ENCODE data around the gene TEX29. TPM values are rescaled to one million over a fixed set of nuclear protein-coding genes. Genes with fewer than 3 reads are reported as not detected.

The TEX29 gene
- total RNA-seq, 1 experiment from 2014 or later: not detected

GRCh38 chr13:111287201-111287600, 33.2 kb upstream of the TEX29 start:
- Mint-ChIP-seq H3K36me3 (ENCODE audit: insufficient read depth, unreplicated experiment) (peaks cover 67% of the 10 kb centered on the region), H3K27ac (ENCODE audit: unreplicated experiment) (no peak overlapping the region)
- TF ChIP-seq CTCF (IDR thresholded peaks at IDR 0.05; ENCODE audit: insufficient read depth in 1 of 2, low read depth in 1 of 2, low read length in 1 of 2, severe bottlenecking in 1 of 2, unreplicated experiment in 1 of 2): no peak

GRCh38 chr13:111288276-111288675, 32.2 kb upstream of the TEX29 start:
- no peak for TF ChIP-seq CTCF (IDR thresholded peaks at IDR 0.05; ENCODE audit: insufficient read depth in 1 of 2, low read depth in 1 of 2, low read length in 1 of 2, severe bottlenecking in 1 of 2, unreplicated experiment in 1 of 2)
- no peak for DNase-seq
- BruUV-seq (replicated peaks): no TSS peak
- H3K4me3 Mint-ChIP-seq (ENCODE audit: unreplicated experiment): no peak overlapping the region
- peaks cover 64% of the 10 kb centered on the region for H3K36me3 Mint-ChIP-seq (ENCODE audit: insufficient read depth, unreplicated experiment)
- no peaks in the 10 kb centered on the region for H3K27me3 Mint-ChIP-seq (ENCODE audit: insufficient read depth, unreplicated experiment)
- no peaks in the 10 kb centered on the region for H3K4me1 Mint-ChIP-seq (ENCODE audit: low read depth, unreplicated experiment)
- H3K9me3 Mint-ChIP-seq (ENCODE audit: unreplicated experiment): no peaks in the 10 kb centered on the region
- intact Hi-C loops (cut with micrococcal nuclease; ENCODE audit: unreplicated experiment): no loop called here
- ChIA-PET CTCF (no interaction called here), POLR2A (no interaction called here)
- Histone ChIP-seq H3K36me3 (ENCODE audit: control insufficient read depth, insufficient read depth, low read length) (peaks cover 4% of the 10 kb centered on the region), H3K4me3 (ENCODE audit: low read depth, low read length) (no peak overlapping the region), H3K4me1 (no peaks in the 10 kb centered on the region), H3K9me3 (no peaks in the 10 kb centered on the region), H3K27me3 (replicated peaks; ENCODE audit: control insufficient read depth, insufficient read depth, low read length) (no peaks in the 10 kb centered on the region)
- H3K27ac Mint-ChIP-seq (ENCODE audit: unreplicated experiment): no peak overlapping the region

More at GRCh38 chr13:111287201-111287600, 33.2 kb upstream of the TEX29 start:
- Mint-ChIP-seq H3K4me3 (ENCODE audit: unreplicated experiment) (no peak overlapping the region), H3K9me3 (ENCODE audit: unreplicated experiment) (no peaks in the 10 kb centered on the region), H3K4me1 (ENCODE audit: low read depth, unreplicated experiment) (no peaks in the 10 kb centered on the region), H3K27me3 (ENCODE audit: insufficient read depth, unreplicated experiment) (no peaks in the 10 kb centered on the region)
- Histone ChIP-seq H3K36me3 (ENCODE audit: control insufficient read depth, insufficient read depth, low read length) (peaks cover 2% of the 10 kb centered on the region), H3K4me1 (no peaks in the 10 kb centered on the region), H3K9me3 (no peaks in the 10 kb centered on the region), H3K27me3 (replicated peaks; ENCODE audit: control insufficient read depth, insufficient read depth, low read length) (no peaks in the 10 kb centered on the region), H3K4me3 (ENCODE audit: low read depth, low read length) (no peak overlapping the region)
- intact Hi-C loops (cut with micrococcal nuclease; ENCODE audit: unreplicated experiment): no loop called here
- DNase-seq: no peak
- POLR2A ChIA-PET: no interaction called here
- CTCF ChIA-PET: interaction anchor here (0.5 kb wide), 1 partner anchor 63 kb away, joined by 3 read pairs; no protein-coding TSS in a partner anchor
- BruUV-seq (replicated peaks): no TSS peak

GRCh38 chr13:111289251-111289650, 31.2 kb upstream of the TEX29 start:
- Histone ChIP-seq H3K36me3 (ENCODE audit: control insufficient read depth, insufficient read depth, low read length) (peaks cover 4% of the 10 kb centered on the region), H3K9me3 (no peaks in the 10 kb centered on the region), H3K4me1 (no peaks in the 10 kb centered on the region), H3K27me3 (replicated peaks; ENCODE audit: control insufficient read depth, insufficient read depth, low read length) (no peaks in the 10 kb centered on the region), H3K4me3 (ENCODE audit: low read depth, low read length) (no peak overlapping the region)
- BruUV-seq (replicated peaks): no TSS peak
- Mint-ChIP-seq H3K27me3 (ENCODE audit: insufficient read depth, unreplicated experiment) (no peaks in the 10 kb centered on the region), H3K27ac (ENCODE audit: unreplicated experiment) (no peak overlapping the region), H3K9me3 (ENCODE audit: unreplicated experiment) (no peaks in the 10 kb centered on the region), H3K36me3 (ENCODE audit: insufficient read depth, unreplicated experiment) (peaks cover 55% of the 10 kb centered on the region), H3K4me3 (ENCODE audit: unreplicated experiment) (no peak overlapping the region), H3K4me1 (ENCODE audit: low read depth, unreplicated experiment) (no peaks in the 10 kb centered on the region)
- no peak for DNase-seq
- no peak for TF ChIP-seq CTCF (IDR thresholded peaks at IDR 0.05; ENCODE audit: insufficient read depth in 1 of 2, low read depth in 1 of 2, low read length in 1 of 2, severe bottlenecking in 1 of 2, unreplicated experiment in 1 of 2)
- CTCF ChIA-PET: no interaction called here
- POLR2A ChIA-PET: no interaction called here
- intact Hi-C loops (cut with micrococcal nuclease; ENCODE audit: unreplicated experiment): no loop called here
